HepG2 (cell line): ENCODE data around the gene APOC3. TPM values are rescaled to one million over a fixed set of nuclear protein-coding genes. Genes with fewer than 3 reads are reported as not detected.

Experiments used
- ATAC-seq: fragments of 200-7000 bp; cut with Tn5 transposase; 3 replicates; pipeline ENCODE4 v1.9.1; 2020; ENCODE audit warnings: mild to moderate bottlenecking, moderate library complexity
- BruUV-seq: library from RNA; stranded (reverse); fragments of 400-500 nt; replicated peaks from 2 replicates; lab custom pipeline; 2021; lab: Mats Ljungman, UMichigan
- CTCF ChIA-PET: fragments of 300-600 bp; formaldehyde crosslinking; extraction: SDS; loops from one replicate; lab custom pipeline; 2021; ENCODE audit warnings: low total read pairs, inconsistent platforms, low intra/inter-chr PET ratio; lab: Yijun Ruan, JAX
- POLR2A ChIA-PET: fragments of 350-600 bp; sonication (Branson Sonifier 250); formaldehyde crosslinking; loops from one replicate; lab custom pipeline; 2020; ENCODE audit warnings: antibody characterized with exemption, inconsistent platforms; lab: Yijun Ruan, JAX
- DNase-seq: peaks from one replicate; pipeline ENCODE4 v3.0.0-alpha.2; 2015; ENCODE audit warnings: low spot score
- FAIRE-seq: peaks from 3 replicates; lab custom pipeline; 2011; peaks lifted over from hg19 to GRCh38; lab: Jason Lieb, UNC
- H2AFZ ChIP-seq: one replicate; pipeline ENCODE4 v1.6.1; 2011; ENCODE audit warnings: low read length, inconsistent platforms
- H3K27ac ChIP-seq: fragments of 300-600 bp; 3 replicates; pipeline ENCODE4 v1.8.0; 2011; ENCODE audit warnings: mixed run types, mild to moderate bottlenecking, mixed read lengths, low read length, inconsistent platforms; ENCODE audit not compliant: insufficient read depth; ENCODE audit errors: extremely low read length
- H3K27me3 ChIP-seq, 2 experiments: fragments of 200-600 bp in 1 of 2; 2 replicates in 1 of 2; 3 replicates in 1 of 2; pipeline versions ENCODE4 v1.6.0 to v1.8.0; 2011; ENCODE audit warnings: low read length in 2 of 2, mild to moderate bottlenecking in 2 of 2, moderate library complexity in 2 of 2, inconsistent platforms in 1 of 2; ENCODE audit not compliant: insufficient read depth in 2 of 2, control insufficient read depth in 1 of 2
- H3K36me3 ChIP-seq, 2 experiments: fragments of 200-600 bp in 1 of 2; replicated peaks in 1 of 2; 2 replicates in 1 of 2; 3 replicates in 1 of 2; pipeline versions ENCODE4 v1.5.1 to v1.8.0; 2011; ENCODE audit warnings: low read length in 2 of 2, inconsistent platforms in 1 of 2; ENCODE audit not compliant: insufficient read depth in 2 of 2, control insufficient read depth in 1 of 2
- H3K4me1 ChIP-seq: 2 replicates; pipeline ENCODE4 v1.5.1; 2012; ENCODE audit warnings: low read length, inconsistent platforms; ENCODE audit not compliant: insufficient read depth
- H3K4me2 ChIP-seq: 2 replicates; pipeline ENCODE4 v1.6.0; 2011; ENCODE audit warnings: low read depth, low read length, inconsistent platforms
- H3K4me3 ChIP-seq, 3 experiments: fragments of 200-600 bp in 1 of 3; sonication (generic), shearing (Covaris generic) in 1 of 3; replicated peaks in 1 of 3; 2 replicates each; pipeline ENCODE4 v1.5.1; 2011 to 2016; ENCODE audit warnings: low read length in 3 of 3, inconsistent platforms in 2 of 3, low read depth in 2 of 3, mild to moderate bottlenecking in 2 of 3, control low read depth in 1 of 3, mixed read lengths in 1 of 3; ENCODE audit not compliant: insufficient read depth in 1 of 3
- H3K79me2 ChIP-seq: one replicate; pipeline ENCODE4 v1.6.1; 2011; ENCODE audit warnings: low read length, inconsistent platforms; ENCODE audit not compliant: insufficient read depth
- H3K9ac ChIP-seq: 2 replicates; pipeline ENCODE4 v1.6.0; 2011; ENCODE audit warnings: mild to moderate bottlenecking, low read depth, low read length, inconsistent platforms; ENCODE audit not compliant: insufficient read depth
- H3K9me3 ChIP-seq: 2 replicates; pipeline ENCODE4 v1.5.1; 2012; ENCODE audit warnings: mild to moderate bottlenecking, low read length
- H4K20me1 ChIP-seq: 2 replicates; pipeline ENCODE4 v1.6.0; 2011; ENCODE audit warnings: inconsistent platforms, mild to moderate bottlenecking, low read length, moderate library complexity; ENCODE audit not compliant: insufficient read depth
- ARID3A ChIP-seq: IDR thresholded peaks from 2 replicates; pipeline ENCODE4 v1.6.1; 2012; ENCODE audit warnings: low read depth, low read length, improper control_type of control experiment
- FOXA3 ChIP-seq: IDR thresholded peaks from 2 replicates; pipeline ENCODE4 v1.6.1; 2016; ENCODE audit warnings: missing genetic modification reagents, missing compliant biosample characterization
- HMG20A ChIP-seq: IDR thresholded peaks from 2 replicates; pipeline ENCODE4 v1.6.1; 2016; ENCODE audit warnings: borderline replicate concordance
- HOXA7 ChIP-seq: sonication (generic); formaldehyde crosslinking; IDR thresholded peaks from 2 replicates; pipeline ENCODE4 v1.8.1; 2022; ENCODE audit warnings: mild to moderate bottlenecking, missing genetic modification reagents, moderate library complexity
- KDM6A ChIP-seq: IDR thresholded peaks from 2 replicates; pipeline ENCODE4 v1.6.1; 2016; ENCODE audit warnings: low read depth
- SMARCC2 ChIP-seq: fragments of 450-650 bp; IDR thresholded peaks from 2 replicates; pipeline ENCODE4 v1.6.1; 2017; ENCODE audit warnings: antibody characterized with exemption, mild to moderate bottlenecking
- WIZ ChIP-seq: sonication (generic); formaldehyde crosslinking; IDR thresholded peaks from 2 replicates; pipeline ENCODE4 v1.5.1; 2020; ENCODE audit warnings: mild to moderate bottlenecking, missing genetic modification reagents
- ZFP62 ChIP-seq: sonication (generic); formaldehyde crosslinking; IDR thresholded peaks from 2 replicates; pipeline ENCODE4 v1.4.0; 2020; ENCODE audit warnings: missing genetic modification reagents
- ZNF44 ChIP-seq: sonication (generic); formaldehyde crosslinking; IDR thresholded peaks from 2 replicates; pipeline ENCODE4 v1.5.1; 2020; ENCODE audit warnings: mild to moderate bottlenecking, missing genetic modification reagents
- ZNF484 ChIP-seq: sonication (generic); formaldehyde crosslinking; IDR thresholded peaks from 2 replicates; pipeline ENCODE4 v1.5.1; 2020; ENCODE audit warnings: mild to moderate bottlenecking, low read depth, missing genetic modification reagents, borderline replicate concordance
- ZNF670 ChIP-seq: sonication (generic); formaldehyde crosslinking; IDR thresholded peaks from 2 replicates; pipeline ENCODE4 v1.8.0; 2022; ENCODE audit warnings: mild to moderate bottlenecking, missing genetic modification reagents, borderline replicate concordance
- ZNF678 ChIP-seq: sonication (generic); formaldehyde crosslinking; IDR thresholded peaks from 2 replicates; pipeline ENCODE4 v1.4.0; 2020; ENCODE audit warnings: mild to moderate bottlenecking, missing genetic modification reagents
- ZNF740 ChIP-seq: sonication (generic); formaldehyde crosslinking; IDR thresholded peaks from 2 replicates; pipeline ENCODE4 v1.4.0; 2020; ENCODE audit warnings: missing genetic modification reagents
- ZNF839 ChIP-seq: sonication (generic); formaldehyde crosslinking; IDR thresholded peaks from 2 replicates; pipeline ENCODE4 v1.4.0; 2020; ENCODE audit warnings: missing genetic modification reagents, mild to moderate bottlenecking, borderline replicate concordance
- WGBS: methylation state at CpG from one replicate; pipeline ENCODE4 v1.1.6; 2017; ENCODE audit warnings: low lambda C conversion rate; 5-methylcytosine and 5-hydroxymethylcytosine counted together
- in situ Hi-C: cut with HindIII; loops from 2 replicates; pipeline ENCODE4 v1.10.0; 2017; ENCODE audit warnings: low pct_unique_long_range_greater_than_20kb; ENCODE audit not compliant: extremely low pct_ligation_motif_present
- intact Hi-C: fragments of 100-400 bp; cut with micrococcal nuclease; formaldehyde crosslinking; loops from one replicate; pipeline ENCODE4 v1.10.0; 2022; ENCODE audit not compliant: unreplicated experiment
- polyA plus RNA-seq, 8 experiments: library from polyadenylated mRNA; depleted of rRNA in 3 of 8; stranded (reverse) in 7 of 8; unstranded in 1 of 8; fragments of >200 nt; fragmentation: Illumina TruSeq in 4 of 8; extraction: Trizol in 4 of 8; gene quantifications; 2 replicates each; pipeline versions ENCODE4 v1.2.1 to v1.2.3, GENCODE V29; 2011 to 2016; ENCODE audit warnings: low read depth in 4 of 8, missing spikeins in 1 of 8, mixed read lengths in 1 of 8; ENCODE audit not compliant: insufficient read depth in 1 of 8
- total RNA-seq, 5 experiments: library from RNA; depleted of rRNA; stranded (reverse); fragments of >200 nt; fragmentation: Illumina TruSeq; extraction: Trizol; gene quantifications; 2 replicates each; pipeline ENCODE4 v1.2.3, GENCODE V29; 2016; ENCODE audit warnings: low read depth in 1 of 5

Gene APOC3
- total and polyA plus RNA-seq, 2 of the 13 experiments (the other 11 are each of a cell fraction or from before 2014, with no cell fraction given) = 314 to 687 TPM

- no peak for TF ChIP-seq ZNF44 (CRISPR knock-in tag)
- TF ChIP-seq ZNF839 (CRISPR knock-in tag) = no peak
- TF ChIP-seq ZNF740 = no peak
- no peak for TF ChIP-seq SMARCC2
- TF ChIP-seq ZNF678 (CRISPR knock-in tag) = no peak
- no peak for TF ChIP-seq FOXA3 (CRISPR knock-in tag)
- no peak for TF ChIP-seq KDM6A (CRISPR knock-in tag)
- no peak for TF ChIP-seq HOXA7 (CRISPR knock-in tag)
- TF ChIP-seq ZFP62 = no peak
- no peak for TF ChIP-seq WIZ
- no peak for TF ChIP-seq ARID3A
- TF ChIP-seq HMG20A (CRISPR knock-in tag) = no peak
- TF ChIP-seq ZNF670 (CRISPR knock-in tag) = no peak
- no peak for TF ChIP-seq ZNF484 (CRISPR knock-in tag)
- no peak for FAIRE-seq
Measured at GRCh38 chr11:116821050-116821918, 8.4 kb upstream of the APOC3 start.

More at GRCh38 chr11:116821050-116821918, 8.4 kb upstream of the APOC3 start:
- ChIA-PET CTCF (no interaction called here), POLR2A (interaction anchor here (1.1 to 18.4 kb wide), 7 partner anchors 8 to 28 kb away, joined by 4 to 1365 read pairs (median 10); partner anchors contain the start of genes APOA1, APOA5, APOC3 and ZPR1)
- ATAC-seq (no peak), DNase-seq (no peak)
- no peak overlapping the region for H2AFZ ChIP-seq
- no peak overlapping the region for H3K4me2 ChIP-seq
- 96% methylated on average over 46 of the region's 51 CpGs for WGBS
- H3K9me3 ChIP-seq = no peaks in the 10 kb centered on the region
- no peaks in the 10 kb centered on the region for H3K36me3 ChIP-seq
- peaks cover 61% of the 10 kb centered on the region for H3K4me1 ChIP-seq
- no peaks in the 10 kb centered on the region for H3K79me2 ChIP-seq
- H3K9ac ChIP-seq = no peak overlapping the region
- H3K27ac ChIP-seq = no peak overlapping the region
- intact Hi-C loops (no loop called here), in situ Hi-C loops (no loop called here)
- no peaks in the 10 kb centered on the region for H3K27me3 ChIP-seq
- BruUV-seq = no TSS peak
- H3K4me3 ChIP-seq = no peak overlapping the region
- H4K20me1 ChIP-seq = no peaks in the 10 kb centered on the region
